Right cardiac atrium (tissue), 5 donors: ENCODE measurements around the gene LIMCH1. TPM values are rescaled to one million over a fixed set of nuclear protein-coding genes. Genes with fewer than 3 reads are reported as not detected.

Experiments
- ATAC-seq, 2 donors: fragments of 200-7000 bp; cut with Tn5 transposase; one replicate each; pipeline versions ENCODE4 v1.8.0 to v1.9.1; 2020; ENCODE audit warnings: moderate library complexity in 2 of 2, mild to moderate bottlenecking in 1 of 2
- DNase-seq, 3 donors: peaks; one replicate each; pipeline ENCODE4 v3.0.0-alpha.2; 2020
- H3K27ac ChIP-seq: one replicate; pipeline ENCODE4 v1.5.1; 2013; ENCODE audit warnings: mild to moderate bottlenecking, low read length, control low read depth, moderate library complexity
- H3K27me3 ChIP-seq: one replicate; pipeline ENCODE4 v1.6.1; 2013; ENCODE audit not compliant: control insufficient read depth, insufficient read depth
- H3K4me1 ChIP-seq: one replicate; pipeline ENCODE4 v1.6.1; 2013; ENCODE audit warnings: low read length; ENCODE audit not compliant: control insufficient read depth, insufficient read depth
- H3K4me3 ChIP-seq: one replicate; pipeline ENCODE4 v1.5.1; 2013; ENCODE audit warnings: low read length, control low read depth
- H3K9me3 ChIP-seq: one replicate; pipeline ENCODE4 v1.6.1; 2013; ENCODE audit warnings: low read length; ENCODE audit not compliant: control insufficient read depth
- WGBS: extraction: QIAGEN DNeasy Blood & Tissue Kit; methylation state at CpG from one replicate; pipeline ENCODE4 v1.1.7; 2013; 5-methylcytosine and 5-hydroxymethylcytosine counted together
- intact Hi-C, 4 donors: fragments of 100-400 bp; cut with DNase I; formaldehyde crosslinking; loops; one replicate each; pipeline versions ENCODE4 v1.11.0 to v1.14.0; 2022 to 2023
- polyA plus RNA-seq: library from polyadenylated mRNA; stranded (reverse); fragments of 200-250 nt; gene quantifications from one replicate; pipeline ENCODE4 v1.2.3, GENCODE V29; 2013
- total RNA-seq, 4 donors: library from RNA; stranded (reverse); fragmentation: NEBNext Ultra II Directional; extraction: Animal tissue kit (Norgen Biotek cat#: 25700); gene quantifications; one replicate each; pipeline ENCODE4 v1.2.1, GENCODE V29; 2021
- donor health status: healthy with polysubstance abuse.
- donor health status: DM: no; HTN: yes; CAD: no.
- donor health status: DM: no; HTN: no; CAD: no.
- donor health status: DM: no; HTN: yes; CAD: no; lungs with severe emphysema.
- donor health status: DM: yes; HTN: yes; CAD: no.

Gene LIMCH1
- total and polyA plus RNA-seq, 5 donors = 43.3 to 248 (median 184) TPM

DNA sequence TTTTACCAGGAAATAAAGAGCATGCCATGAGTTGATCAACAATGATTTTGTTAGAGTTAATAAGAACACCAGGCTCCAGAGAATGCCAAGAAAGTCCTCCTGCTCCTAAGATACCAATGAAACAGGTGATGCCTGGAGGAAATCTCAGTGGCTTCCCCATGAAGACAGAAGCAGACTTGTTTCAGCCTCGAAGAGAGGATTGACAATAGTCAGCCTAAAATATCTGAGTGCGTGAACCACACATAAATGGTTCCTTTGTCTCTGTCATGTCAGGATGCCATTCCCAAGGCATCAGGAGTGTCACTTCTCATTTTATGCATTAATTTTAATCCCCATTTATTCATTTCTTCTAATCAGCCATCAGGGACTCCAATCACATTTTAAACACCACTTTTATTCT, 141.0 kb downstream of the LIMCH1 start:
- intact Hi-C loops = no loop called here
- WGBS = 80% methylated on average over 2 of the region's 2 CpGs
- no peak for ATAC-seq

DNA sequence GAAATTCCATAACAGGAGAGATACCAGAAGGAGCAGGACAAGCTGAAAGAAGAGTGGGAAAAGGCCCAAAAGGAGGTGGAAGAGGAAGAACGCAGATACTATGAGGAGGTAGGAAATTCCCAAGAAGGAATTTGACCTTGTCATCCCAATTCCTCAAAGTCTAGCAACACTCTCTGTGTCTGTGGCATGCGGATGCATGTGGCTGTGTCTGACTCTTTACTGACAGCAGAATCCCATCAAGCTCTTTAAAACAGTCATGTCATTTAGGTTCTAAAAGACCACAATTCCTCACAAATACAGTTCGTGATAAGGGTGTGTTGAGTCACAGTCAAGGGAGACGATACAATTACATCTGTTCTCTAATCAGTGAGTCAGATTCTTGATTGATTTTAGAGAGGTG, 142.0 kb downstream of the LIMCH1 start:
- no peaks in the 10 kb centered on the region for H3K27me3 ChIP-seq
- WGBS = 71% methylated on average over 4 of the region's 4 CpGs
- no peak for DNase-seq
- intact Hi-C loops = no loop called here
- no peak overlapping the region for H3K4me3 ChIP-seq
- no peaks in the 10 kb centered on the region for H3K4me1 ChIP-seq
- no peak overlapping the region for H3K27ac ChIP-seq
- no peak for ATAC-seq
- H3K9me3 ChIP-seq = no peaks in the 10 kb centered on the region

More for the DNA sequence above, 141.0 kb downstream of the LIMCH1 start:
- DNase-seq = no peak
- H3K4me3 ChIP-seq = no peak overlapping the region
- H3K27me3 ChIP-seq = no peaks in the 10 kb centered on the region
- H3K9me3 ChIP-seq = no peaks in the 10 kb centered on the region
- H3K4me1 ChIP-seq = no peaks in the 10 kb centered on the region
- H3K27ac ChIP-seq = no peak overlapping the region

DNA sequence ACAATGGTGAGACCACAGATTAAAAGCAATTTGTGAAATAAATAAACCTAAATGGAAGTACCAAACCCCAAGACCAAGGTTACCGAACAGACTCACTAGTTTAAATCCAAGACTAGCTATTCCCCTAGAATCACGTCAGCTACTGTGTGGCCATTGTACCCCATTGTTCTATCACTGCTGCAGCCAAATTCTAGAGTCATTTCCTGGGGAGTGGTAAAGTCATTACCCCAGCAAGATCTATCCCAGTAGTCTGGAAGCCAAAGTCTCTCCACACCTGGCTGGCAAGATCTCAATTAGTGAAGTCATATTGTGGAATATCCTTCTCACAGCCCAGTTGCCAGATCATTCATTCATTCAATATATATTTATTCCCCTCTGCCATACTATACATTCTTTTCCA, 143.1 kb downstream of the LIMCH1 start:
- H3K4me3 ChIP-seq = no peak overlapping the region
- no peaks in the 10 kb centered on the region for H3K9me3 ChIP-seq
- H3K27me3 ChIP-seq = no peaks in the 10 kb centered on the region
- DNase-seq (no peak), ATAC-seq (no peak)
- no peaks in the 10 kb centered on the region for H3K4me1 ChIP-seq
- no peak overlapping the region for H3K27ac ChIP-seq
- 77% methylated on average over 2 of the region's 2 CpGs for WGBS
- intact Hi-C loops = no loop called here

- DNase-seq (no peak), ATAC-seq (no peak)
- Histone ChIP-seq H3K9me3 (no peaks in the 10 kb centered on the region), H3K27ac (no peak overlapping the region), H3K4me1 (no peaks in the 10 kb centered on the region), H3K4me3 (no peak overlapping the region), H3K27me3 (no peaks in the 10 kb centered on the region)
- intact Hi-C loops = no loop called here
Measured at GRCh38 chr4:41683326-41683725, 145.4 kb downstream of the LIMCH1 start.

GRCh38 chr4:41686893-41687292, 148.9 kb downstream of the LIMCH1 start:
- H3K4me3 ChIP-seq = no peak overlapping the region
- no peak for DNase-seq
- ATAC-seq = no peak
- no peak overlapping the region for H3K27ac ChIP-seq
- H3K9me3 ChIP-seq = no peaks in the 10 kb centered on the region
- H3K27me3 ChIP-seq = no peaks in the 10 kb centered on the region
- H3K4me1 ChIP-seq = no peaks in the 10 kb centered on the region
- WGBS = 81% methylated on average over 8 of the region's 8 CpGs
- intact Hi-C loops = no loop called here

GRCh38 chr4:41687971-41688370, 150.0 kb downstream of the LIMCH1 start:
- Histone ChIP-seq H3K27ac (no peak overlapping the region), H3K4me3 (no peak overlapping the region), H3K27me3 (no peaks in the 10 kb centered on the region), H3K4me1 (no peaks in the 10 kb centered on the region), H3K9me3 (no peaks in the 10 kb centered on the region)
- 89% methylated on average over 5 of the region's 5 CpGs for WGBS
- DNase-seq = no peak
- intact Hi-C loops = no loop called here
- ATAC-seq = no peak

DNA sequence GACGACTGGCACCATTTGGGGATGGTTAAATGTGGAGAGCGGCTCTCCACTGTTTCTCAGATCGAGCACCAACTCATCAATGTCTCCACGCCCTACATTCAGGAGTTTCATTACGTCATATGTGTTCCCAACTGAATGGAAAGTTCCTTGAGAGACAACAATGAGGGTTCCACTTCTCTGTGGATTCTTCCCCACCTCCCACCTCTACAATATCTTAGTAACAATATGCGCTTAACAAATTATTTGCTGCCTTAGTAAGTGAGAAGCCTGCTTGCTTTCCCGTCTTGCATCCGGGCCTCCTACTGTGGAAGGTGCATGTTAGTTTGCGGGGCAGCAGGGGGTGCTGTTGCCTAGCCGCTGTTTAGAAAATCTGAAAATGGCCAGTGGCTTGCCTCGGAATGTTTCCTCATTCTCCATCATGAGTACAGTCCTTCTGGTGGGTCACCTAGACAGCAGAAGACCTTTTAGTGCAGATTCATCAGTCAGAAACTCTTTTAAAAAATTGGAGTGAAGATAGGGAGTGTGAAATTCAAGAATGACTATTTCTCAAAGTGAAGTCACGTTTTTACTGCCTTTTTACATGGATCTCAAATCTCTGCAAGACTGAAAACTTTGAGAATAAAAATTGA, 154.9 kb downstream of the LIMCH1 start:
- WGBS = 47% methylated on average over 12 of the region's 12 CpGs
- DNase-seq (peak; percentile 31 to 65 (median 43)), ATAC-seq (peak; percentile 71 to 73)
- Histone ChIP-seq H3K4me1 (no peaks in the 10 kb centered on the region), H3K27me3 (no peaks in the 10 kb centered on the region), H3K9me3 (no peaks in the 10 kb centered on the region), H3K4me3 (no peak overlapping the region), H3K27ac (no peak overlapping the region)
- intact Hi-C loops = loop anchor here in 3 of 4 donors (5.0 kb wide), 2 partner anchors 189 to 194 kb away; no protein-coding TSS in a partner anchor

GRCh38 chr4:41693629-41694028, 155.7 kb downstream of the LIMCH1 start:
- intact Hi-C loops = loop anchor here in 3 of 4 donors (5.0 kb wide), 2 partner anchors 189 to 194 kb away; no protein-coding TSS in a partner anchor
- ATAC-seq = no peak
- Histone ChIP-seq H3K4me3 (no peak overlapping the region), H3K27me3 (no peaks in the 10 kb centered on the region), H3K9me3 (no peaks in the 10 kb centered on the region), H3K27ac (no peak overlapping the region), H3K4me1 (no peaks in the 10 kb centered on the region)
- no peak for DNase-seq
- 26% methylated on average over 2 of the region's 2 CpGs for WGBS

DNA sequence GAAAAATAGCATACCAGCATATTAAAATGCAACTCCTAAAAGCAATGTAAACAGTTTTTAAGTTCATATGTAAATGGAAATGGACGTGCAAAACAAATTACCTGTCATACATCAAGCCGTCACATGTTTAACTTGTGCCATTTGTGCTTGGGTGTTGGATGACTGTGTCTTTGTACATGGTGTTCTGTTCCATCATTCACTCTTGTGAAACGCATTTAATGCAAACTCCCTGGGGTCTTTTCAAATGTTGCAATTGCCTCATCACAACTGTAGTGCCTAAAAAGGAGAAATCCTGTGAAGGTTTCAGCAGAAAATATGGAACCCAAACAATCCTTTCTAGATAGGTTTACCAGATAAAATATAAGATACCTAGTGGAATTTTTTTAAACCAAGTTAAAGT, 158.2 kb downstream of the LIMCH1 start:
- H3K27ac ChIP-seq = no peak overlapping the region
- intact Hi-C loops = loop anchor here in 1 of 4 donors (5.0 kb wide), 1 partner anchor 186 kb away; no protein-coding TSS in a partner anchor
- no peak overlapping the region for H3K4me3 ChIP-seq
- WGBS = 88% methylated on average over 3 of the region's 3 CpGs
- H3K27me3 ChIP-seq = no peaks in the 10 kb centered on the region
- no peaks in the 10 kb centered on the region for H3K9me3 ChIP-seq
- ATAC-seq = no peak
- H3K4me1 ChIP-seq = no peaks in the 10 kb centered on the region
- no peak for DNase-seq

GRCh38 chr4:41696763-41697162, 158.8 kb downstream of the LIMCH1 start:
- H3K4me1 ChIP-seq = no peaks in the 10 kb centered on the region
- H3K4me3 ChIP-seq = no peak overlapping the region
- H3K27ac ChIP-seq = no peak overlapping the region
- 77% methylated on average over 4 of the region's 4 CpGs for WGBS
- H3K27me3 ChIP-seq = no peaks in the 10 kb centered on the region
- DNase-seq (no peak), ATAC-seq (no peak)
- intact Hi-C loops = loop anchor here in 1 of 4 donors (5.0 kb wide), 1 partner anchor 186 kb away; no protein-coding TSS in a partner anchor
- H3K9me3 ChIP-seq = no peaks in the 10 kb centered on the region

GRCh38 chr4:41701983-41702382, 164.0 kb downstream of the LIMCH1 start:
- DNase-seq (no peak), ATAC-seq (no peak)
- Histone ChIP-seq H3K27me3 (no peaks in the 10 kb centered on the region), H3K27ac (no peak overlapping the region), H3K4me1 (no peaks in the 10 kb centered on the region), H3K9me3 (no peaks in the 10 kb centered on the region), H3K4me3 (no peak overlapping the region)
- 86% methylated on average over 3 of the region's 3 CpGs for WGBS
- intact Hi-C loops = no loop called here

GRCh38 chr4:41702770-41703169, 164.8 kb downstream of the LIMCH1 start:
- H3K27me3 ChIP-seq = no peaks in the 10 kb centered on the region
- intact Hi-C loops = no loop called here
- H3K4me1 ChIP-seq = no peaks in the 10 kb centered on the region
- WGBS = 75% methylated on average over 4 of the region's 4 CpGs
- no peak overlapping the region for H3K27ac ChIP-seq
- H3K9me3 ChIP-seq = no peaks in the 10 kb centered on the region
- no peak for ATAC-seq
- no peak overlapping the region for H3K4me3 ChIP-seq
- DNase-seq = no peak
